ENCODE results near the gene KISS1.

The KISS1 gene

DNA sequence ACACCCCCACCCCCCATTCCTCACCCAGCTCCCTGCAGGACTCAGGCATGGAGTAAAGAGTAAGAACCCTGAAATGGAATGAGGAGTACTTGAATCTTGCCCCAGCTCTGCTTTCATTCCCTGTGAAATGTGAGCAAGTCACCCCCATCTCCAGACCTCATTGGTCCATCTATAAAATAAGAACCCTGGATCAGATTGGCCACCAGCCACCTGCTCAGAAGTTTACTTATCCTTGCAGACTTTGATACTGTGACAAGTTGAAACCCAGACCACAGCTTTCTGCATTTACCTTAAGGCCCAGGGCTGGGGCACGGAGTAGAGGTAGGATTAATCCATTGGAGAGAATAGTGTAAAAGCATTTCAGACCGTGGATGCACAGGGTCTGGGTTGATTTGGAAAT, 2.2 kb downstream of the KISS1 start:
- DNase-seq (ENCODE audit: extremely low read depth in 1 of 2, low read depth in 1 of 2) = no peak

DNA sequence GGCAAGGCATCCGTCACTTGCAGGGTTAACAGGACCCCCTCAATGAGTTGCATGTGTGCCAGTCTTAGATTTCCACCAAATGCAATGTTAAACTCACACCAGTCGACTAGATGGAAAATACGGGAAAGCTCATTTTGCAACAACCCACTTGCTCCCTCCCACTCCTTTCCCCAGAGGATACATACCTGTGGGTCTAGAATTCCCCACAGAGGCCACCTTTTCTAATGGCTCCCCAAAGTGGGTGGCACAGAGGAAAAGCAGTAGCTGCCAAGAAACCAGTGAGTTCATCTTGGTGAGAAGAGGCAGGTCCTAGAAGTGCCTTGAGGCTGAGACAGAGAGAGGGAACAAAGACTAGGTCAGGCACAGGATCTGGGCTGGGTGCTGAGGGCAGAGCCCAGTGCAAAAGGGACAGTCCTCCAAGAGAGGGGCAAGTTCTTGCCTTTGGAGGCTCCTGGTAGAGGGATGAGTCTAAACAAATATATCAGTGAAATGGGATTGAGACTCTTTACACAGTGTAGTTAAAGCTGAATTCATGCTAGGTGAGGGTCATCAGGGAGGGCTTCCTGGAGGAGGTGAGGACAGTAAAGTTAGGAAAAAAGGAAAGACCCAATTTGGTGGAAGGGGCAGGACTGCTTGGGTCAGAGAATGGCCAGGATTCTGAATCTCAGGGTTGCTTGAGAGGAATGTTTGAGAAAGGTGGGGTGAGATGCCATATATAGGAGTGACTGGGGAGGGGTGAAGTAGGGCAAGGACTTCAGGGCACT, 3.5 kb downstream of the KISS1 start:
- DNase-seq (ENCODE audit: extremely low read depth in 1 of 2, low read depth in 1 of 2) = no peak

GRCh38 chr1:204192046-204192445, 4.2 kb downstream of the KISS1 start:
- no peak for DNase-seq (ENCODE audit: extremely low read depth in 1 of 2, low read depth in 1 of 2)

DNA sequence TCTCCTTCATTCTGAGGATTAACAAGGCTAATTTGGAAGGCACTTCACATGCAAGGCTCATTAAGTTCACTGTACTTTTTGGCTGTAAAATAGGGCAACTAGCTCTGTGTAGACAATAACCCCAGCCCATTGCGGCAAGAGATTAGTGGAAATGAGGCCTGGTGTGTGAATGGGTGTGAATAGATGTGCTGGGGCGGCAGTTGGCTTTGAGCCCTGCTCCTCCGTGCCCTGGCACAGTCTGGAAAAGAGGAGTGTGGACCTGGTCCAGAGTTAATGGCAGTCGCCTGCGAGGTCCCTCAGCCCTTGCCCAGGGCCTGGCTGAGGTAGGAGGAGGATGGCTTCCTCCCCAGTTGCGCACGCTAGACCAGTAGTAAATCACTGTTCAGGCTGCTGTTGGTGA, 4.8 kb downstream of the KISS1 start:
- DNase-seq (ENCODE audit: extremely low read depth in 1 of 2, low read depth in 1 of 2) = no peak

DNA sequence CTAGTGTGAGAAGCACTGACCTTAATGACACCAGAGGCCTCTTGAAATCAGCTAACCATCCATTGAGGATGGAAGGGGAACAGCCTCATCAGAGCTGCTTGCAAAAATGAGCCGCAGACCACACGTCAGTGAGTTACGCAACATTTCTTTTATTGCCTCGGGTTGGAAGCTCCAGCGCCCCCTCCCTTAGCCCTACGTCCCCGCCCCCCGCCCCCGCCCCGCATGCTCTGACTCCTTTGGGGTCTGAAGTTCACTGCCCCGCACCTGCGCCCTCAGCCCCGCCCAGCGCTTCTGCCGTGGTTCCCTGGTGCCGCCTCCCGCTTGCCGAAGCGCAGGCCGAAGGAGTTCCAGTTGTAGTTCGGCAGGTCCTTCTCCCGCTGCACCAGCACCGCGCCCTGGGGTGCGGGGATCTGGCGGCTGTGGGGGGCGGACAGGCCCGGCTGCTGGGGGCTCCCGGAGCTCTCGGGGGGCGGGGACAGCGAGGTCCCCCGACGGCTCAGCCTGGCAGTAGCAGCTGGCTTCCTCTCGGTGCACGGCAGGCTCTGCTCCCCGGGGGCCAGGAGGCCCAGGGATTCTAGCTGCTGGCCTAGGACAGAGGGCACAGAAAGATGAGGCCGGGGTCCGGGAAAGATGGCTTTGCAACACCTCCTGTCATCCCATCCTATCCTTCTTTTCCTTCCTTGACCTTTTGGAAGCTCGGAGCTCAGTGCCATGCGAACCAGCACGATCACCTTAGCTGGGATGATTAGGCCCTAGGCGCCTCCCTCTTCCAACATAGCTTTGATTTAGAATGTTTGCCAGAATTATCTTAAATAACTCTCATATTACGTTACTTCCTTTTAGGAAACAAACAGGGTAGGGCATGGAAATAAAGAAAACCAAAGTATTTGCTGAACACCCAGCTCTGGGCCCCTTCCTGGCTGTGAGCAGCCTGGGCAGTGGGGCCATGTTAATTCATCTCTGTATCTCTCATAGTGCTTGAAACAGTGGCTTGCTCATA, 5.8 kb downstream of the KISS1 start:
- DNase-seq (ENCODE audit: extremely low read depth in 1 of 2, low read depth in 1 of 2) = peak in 1 of 2 donors; percentile 9

GRCh38 chr1:204188959-204189639, 7.2 kb downstream of the KISS1 start:
- DNase-seq (ENCODE audit: extremely low read depth in 1 of 2, low read depth in 1 of 2) = no peak

DNA sequence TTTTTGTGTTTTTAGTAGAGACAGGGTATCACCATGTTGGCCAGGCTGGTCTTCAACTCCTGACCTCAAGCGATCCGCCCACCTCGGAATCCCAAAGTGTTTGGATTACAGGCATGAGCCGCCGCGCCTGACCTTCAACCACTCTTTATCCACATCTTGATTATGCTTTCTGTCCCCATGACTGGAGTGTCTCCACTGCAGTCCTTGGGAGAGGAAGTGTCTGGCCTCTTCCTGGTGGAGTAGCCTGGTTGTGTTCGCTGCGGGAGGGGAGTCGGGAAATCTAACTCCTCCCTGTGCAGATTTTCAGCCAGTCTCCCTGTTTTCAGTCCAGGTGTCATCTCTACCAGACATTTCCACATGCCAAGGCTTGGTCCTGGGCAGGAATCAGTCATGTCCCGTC, 9.7 kb downstream of the KISS1 start:
- no peak for DNase-seq (ENCODE audit: extremely low read depth in 1 of 2, low read depth in 1 of 2)

GRCh38 chr1:204181116-204181515, 15.2 kb downstream of the KISS1 start:
- no peak for DNase-seq (ENCODE audit: extremely low read depth in 1 of 2, low read depth in 1 of 2)

GRCh38 chr1:204180133-204180532, 16.2 kb downstream of the KISS1 start:
- DNase-seq (ENCODE audit: extremely low read depth in 1 of 2, low read depth in 1 of 2) = no peak

- no peak for DNase-seq (ENCODE audit: extremely low read depth in 1 of 2, low read depth in 1 of 2)
Measured at GRCh38 chr1:204178487-204179281, 17.6 kb downstream of the KISS1 start.

- no peak for DNase-seq (ENCODE audit: extremely low read depth in 1 of 2, low read depth in 1 of 2)
Measured at GRCh38 chr1:204177133-204177532, 19.2 kb downstream of the KISS1 start.

- no peak for DNase-seq (ENCODE audit: extremely low read depth in 1 of 2, low read depth in 1 of 2)
Measured at GRCh38 chr1:204176049-204176448, 20.2 kb downstream of the KISS1 start.

DNA sequence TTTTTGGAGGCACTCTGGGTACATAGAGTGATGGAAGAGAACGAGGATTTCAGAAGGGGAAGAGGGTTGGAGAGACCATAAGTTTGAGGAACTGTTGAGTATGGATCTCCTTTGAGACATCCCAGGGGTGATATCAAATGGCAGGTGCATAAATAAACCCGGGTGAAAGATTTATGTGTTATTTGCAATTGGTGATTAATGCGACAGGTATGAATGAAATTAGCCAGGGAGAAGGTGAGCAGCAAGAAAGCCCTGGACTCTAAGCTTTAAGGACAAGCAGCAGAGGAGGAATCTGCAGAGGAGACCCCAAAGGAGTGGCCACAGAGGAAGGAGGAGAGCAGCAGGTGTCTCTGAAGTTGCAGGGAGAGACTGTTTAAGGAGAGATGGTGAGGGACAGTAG, 21.3 kb downstream of the KISS1 start:
- no peak for DNase-seq (ENCODE audit: extremely low read depth in 1 of 2, low read depth in 1 of 2)

GRCh38 chr1:204172404-204173029, 23.8 kb downstream of the KISS1 start:
- DNase-seq (ENCODE audit: extremely low read depth in 1 of 2, low read depth in 1 of 2) = no peak

- DNase-seq (ENCODE audit: extremely low read depth in 1 of 2, low read depth in 1 of 2) = no peak
Measured at GRCh38 chr1:204171751-204172178, 24.5 kb downstream of the KISS1 start.

GRCh38 chr1:204170494-204171155, 25.7 kb downstream of the KISS1 start:
- DNase-seq (ENCODE audit: extremely low read depth in 1 of 2, low read depth in 1 of 2) = no peak

- no peak for DNase-seq (ENCODE audit: extremely low read depth in 1 of 2, low read depth in 1 of 2)
Measured at GRCh38 chr1:204169858-204170257, 26.4 kb downstream of the KISS1 start.

GRCh38 chr1:204167730-204168129, 28.6 kb downstream of the KISS1 start:
- no peak for DNase-seq (ENCODE audit: extremely low read depth in 1 of 2, low read depth in 1 of 2)

DNA sequence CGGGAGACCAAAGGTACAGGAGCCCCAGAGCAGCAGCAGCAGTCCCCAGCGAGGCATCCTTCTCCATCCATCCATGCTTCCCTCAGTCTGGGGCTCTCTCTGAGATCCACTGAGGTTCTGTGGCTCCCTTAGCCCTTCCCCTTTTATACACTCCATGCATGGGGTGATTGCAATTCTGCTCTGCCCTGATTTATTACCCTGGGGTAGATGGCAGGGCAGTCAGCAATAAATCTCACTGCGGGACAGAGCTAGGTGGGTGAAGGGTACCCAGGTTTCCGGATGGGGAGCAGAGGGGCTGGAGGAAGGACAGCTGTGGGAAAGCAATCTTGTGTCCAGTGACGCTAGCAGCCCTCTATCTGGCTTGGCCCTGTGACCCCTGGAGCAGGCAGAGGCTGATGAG, 30.1 kb downstream of the KISS1 start, which contains the start of gene REN:
REN (minus strand) TSS at position 119 of the 400 bp plus-strand sequence; CDS start at position 75, 44 bp downstream.
- no peak for DNase-seq (ENCODE audit: extremely low read depth in 1 of 2, low read depth in 1 of 2)

Data from stimulated activated CD8-positive, alpha-beta memory T cell treated with anti-CD3 and anti-CD28 coated beads, Interleukin-7, amount 100 ng/mL, for 48 hours (primary cell).